ENCODE data around the gene HLCS. TPM values are rescaled to one million over a fixed set of nuclear protein-coding genes. Genes with fewer than 3 reads are reported as not detected.

Gene HLCS
- total RNA-seq, 3 donors from 2014 or later (not counting 1 experiment from before 2014, with no cell fraction given) = 28.4 to 36.0 (median 33.0) TPM

DNA sequence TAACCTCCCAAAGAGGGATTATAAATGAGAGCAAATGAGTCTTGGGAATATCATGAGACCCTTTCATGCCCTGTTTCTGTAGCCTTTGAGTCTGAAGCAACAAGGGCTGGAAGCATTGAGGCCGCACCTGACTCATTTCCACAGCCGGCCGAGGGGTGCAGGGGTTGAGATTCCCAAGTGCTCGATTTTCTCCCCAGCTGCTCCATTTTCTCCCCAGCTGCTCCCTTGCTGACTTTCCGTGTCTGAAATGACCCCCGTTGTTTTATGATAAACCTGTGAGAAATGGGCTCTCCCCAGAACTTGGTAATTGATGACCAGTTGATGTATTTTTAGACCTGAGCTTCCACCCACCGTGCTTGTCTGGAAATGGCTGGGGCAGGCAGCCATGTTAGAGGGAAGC lies 244.7 kb downstream of the HLCS start:
- no peaks in the 10 kb centered on the region for H3K36me3 Mint-ChIP-seq
- no peaks in the 10 kb centered on the region for H3K9me3 ChIP-seq (ENCODE audit: control insufficient read depth, insufficient read depth, low read length)
- H3K4me3 Mint-ChIP-seq = no peak overlapping the region
- no peaks in the 10 kb centered on the region for H3K4me1 ChIP-seq (ENCODE audit: control insufficient read depth, insufficient read depth, low read length)
- H3K36me3 ChIP-seq (ENCODE audit: control insufficient read depth, insufficient read depth, low read length) = no peaks in the 10 kb centered on the region
- no peaks in the 10 kb centered on the region for H3K9me3 Mint-ChIP-seq
- 92% methylated on average over 7 of the region's 7 CpGs for WGBS (ENCODE audit: insufficient coverage)
- intact Hi-C loops (cut with micrococcal nuclease) = no loop called here
- TF ChIP-seq, protein P1, sequence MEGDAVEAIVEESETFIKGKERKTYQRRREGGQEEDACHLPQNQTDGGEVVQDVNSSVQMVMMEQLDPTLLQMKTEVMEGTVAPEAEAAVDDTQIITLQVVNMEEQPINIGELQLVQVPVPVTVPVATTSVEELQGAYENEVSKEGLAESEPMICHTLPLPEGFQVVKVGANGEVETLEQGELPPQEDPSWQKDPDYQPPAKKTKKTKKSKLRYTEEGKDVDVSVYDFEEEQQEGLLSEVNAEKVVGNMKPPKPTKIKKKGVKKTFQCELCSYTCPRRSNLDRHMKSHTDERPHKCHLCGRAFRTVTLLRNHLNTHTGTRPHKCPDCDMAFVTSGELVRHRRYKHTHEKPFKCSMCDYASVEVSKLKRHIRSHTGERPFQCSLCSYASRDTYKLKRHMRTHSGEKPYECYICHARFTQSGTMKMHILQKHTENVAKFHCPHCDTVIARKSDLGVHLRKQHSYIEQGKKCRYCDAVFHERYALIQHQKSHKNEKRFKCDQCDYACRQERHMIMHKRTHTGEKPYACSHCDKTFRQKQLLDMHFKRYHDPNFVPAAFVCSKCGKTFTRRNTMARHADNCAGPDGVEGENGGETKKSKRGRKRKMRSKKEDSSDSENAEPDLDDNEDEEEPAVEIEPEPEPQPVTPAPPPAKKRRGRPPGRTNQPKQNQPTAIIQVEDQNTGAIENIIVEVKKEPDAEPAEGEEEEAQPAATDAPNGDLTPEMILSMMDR (IDR thresholded peaks at IDR 0.05) = no peak
- DNase-seq (no peak), ATAC-seq (no peak)
- no peak overlapping the region for H3K27ac Mint-ChIP-seq
- H3K4me1 Mint-ChIP-seq = no peaks in the 10 kb centered on the region
- peaks cover 19 to 48% of the 10 kb centered on the region in 2 donors for H3K27me3 Mint-ChIP-seq (ENCODE audit: low read depth in 2 of 2)
- H3K4me3 ChIP-seq (ENCODE audit: low read length) = no peak overlapping the region
- H3K27ac ChIP-seq (ENCODE audit: low read length) = no peak overlapping the region
- H3K27me3 ChIP-seq (ENCODE audit: control insufficient read depth, insufficient read depth, low read length) = peaks cover 2% of the 10 kb centered on the region

DNA sequence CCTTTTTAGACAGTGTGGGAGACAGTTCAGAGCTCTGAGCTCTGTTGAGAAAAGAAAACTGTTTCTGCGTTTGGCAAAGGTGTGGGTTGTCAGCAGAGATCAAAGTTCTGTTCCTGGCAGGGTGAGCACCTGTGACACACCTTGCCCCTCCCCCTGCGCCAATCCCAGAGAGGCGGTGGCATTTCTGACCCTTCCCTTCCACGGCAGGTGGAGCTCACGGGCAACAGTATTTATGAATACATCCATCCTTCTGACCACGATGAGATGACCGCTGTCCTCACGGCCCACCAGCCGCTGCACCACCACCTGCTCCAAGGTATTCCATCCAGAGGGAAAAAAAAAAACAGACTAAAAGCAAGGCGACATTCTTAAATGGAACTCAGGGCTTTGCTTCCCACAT lies 246.9 kb downstream of the HLCS start:
- TF ChIP-seq, protein P1 (IDR thresholded peaks at IDR 0.05) = no peak
- Histone ChIP-seq H3K4me1 (ENCODE audit: control insufficient read depth, insufficient read depth, low read length) (no peaks in the 10 kb centered on the region), H3K4me3 (ENCODE audit: low read length) (no peak overlapping the region), H3K9me3 (ENCODE audit: control insufficient read depth, insufficient read depth, low read length) (no peaks in the 10 kb centered on the region), H3K27ac (ENCODE audit: low read length) (no peak overlapping the region), H3K36me3 (ENCODE audit: control insufficient read depth, insufficient read depth, low read length) (no peaks in the 10 kb centered on the region), H3K27me3 (ENCODE audit: control insufficient read depth, insufficient read depth, low read length) (peaks cover 4% of the 10 kb centered on the region)
- DNase-seq (no peak), ATAC-seq (no peak)
- 96% methylated on average over 9 of the region's 10 CpGs for WGBS (ENCODE audit: insufficient coverage)
- Mint-ChIP-seq H3K4me3 (no peak overlapping the region), H3K4me1 (no peaks in the 10 kb centered on the region), H3K27me3 (ENCODE audit: low read depth in 2 of 2) (peaks cover 35 to 63% of the 10 kb centered on the region in 2 donors), H3K27ac (no peak overlapping the region), H3K36me3 (no peaks in the 10 kb centered on the region), H3K9me3 (no peaks in the 10 kb centered on the region)
- intact Hi-C loops (cut with micrococcal nuclease) = no loop called here

- no peaks in the 10 kb centered on the region for H3K9me3 Mint-ChIP-seq
- TF ChIP-seq, protein P1 (IDR thresholded peaks at IDR 0.05) = no peak
- H3K4me3 Mint-ChIP-seq = no peak overlapping the region
- 88% methylated on average over 18 of the region's 18 CpGs for WGBS (ENCODE audit: insufficient coverage)
- ATAC-seq (no peak), DNase-seq (no peak)
- no peak overlapping the region for H3K27ac Mint-ChIP-seq
- Histone ChIP-seq H3K27me3 (ENCODE audit: control insufficient read depth, insufficient read depth, low read length) (peaks cover 9% of the 10 kb centered on the region), H3K4me1 (ENCODE audit: control insufficient read depth, insufficient read depth, low read length) (no peaks in the 10 kb centered on the region), H3K36me3 (ENCODE audit: control insufficient read depth, insufficient read depth, low read length) (no peaks in the 10 kb centered on the region), H3K4me3 (ENCODE audit: low read length) (no peak overlapping the region), H3K27ac (ENCODE audit: low read length) (no peak overlapping the region), H3K9me3 (ENCODE audit: control insufficient read depth, insufficient read depth, low read length) (no peaks in the 10 kb centered on the region)
- no peaks in the 10 kb centered on the region for H3K4me1 Mint-ChIP-seq
- H3K36me3 Mint-ChIP-seq = no peaks in the 10 kb centered on the region
- intact Hi-C loops (cut with micrococcal nuclease) = no loop called here
- peaks cover 38 to 65% of the 10 kb centered on the region in 2 donors for H3K27me3 Mint-ChIP-seq (ENCODE audit: low read depth in 2 of 2)
Observed at GRCh38 chr21:36718951-36719501, 247.4 kb downstream of the HLCS start.

- TF ChIP-seq, protein P1 (IDR thresholded peaks at IDR 0.05) = no peak
- Histone ChIP-seq H3K27me3 (ENCODE audit: control insufficient read depth, insufficient read depth, low read length) (peaks cover 10% of the 10 kb centered on the region), H3K27ac (ENCODE audit: low read length) (no peak overlapping the region), H3K4me3 (ENCODE audit: low read length) (no peak overlapping the region), H3K36me3 (ENCODE audit: control insufficient read depth, insufficient read depth, low read length) (no peaks in the 10 kb centered on the region), H3K4me1 (ENCODE audit: control insufficient read depth, insufficient read depth, low read length) (no peaks in the 10 kb centered on the region), H3K9me3 (ENCODE audit: control insufficient read depth, insufficient read depth, low read length) (no peaks in the 10 kb centered on the region)
- Mint-ChIP-seq H3K4me1 (no peaks in the 10 kb centered on the region), H3K36me3 (no peaks in the 10 kb centered on the region), H3K4me3 (no peak overlapping the region), H3K9me3 (no peaks in the 10 kb centered on the region), H3K27me3 (ENCODE audit: low read depth in 2 of 2) (peaks cover 47 to 74% of the 10 kb centered on the region in 2 donors), H3K27ac (no peak overlapping the region)
- 88% methylated on average over 6 of the region's 6 CpGs for WGBS (ENCODE audit: insufficient coverage)
- intact Hi-C loops (cut with micrococcal nuclease) = no loop called here
- DNase-seq (no peak), ATAC-seq (no peak)
Observed at GRCh38 chr21:36717976-36718375, 248.5 kb downstream of the HLCS start.
